Endometrial microvascular endothelial cells (primary cell): ENCODE results near the gene SMG1. TPM values are rescaled to one million over a fixed set of nuclear protein-coding genes. Genes with fewer than 3 reads are reported as not detected.
"Not testable (repeated sequence)": the region's sequence is repeated elsewhere in the genome, so short reads cannot be mapped to it uniquely, and the experiment has no call there.

Source experiments
- in situ Hi-C: cut with HindIII; loops from 2 replicates; pipeline ENCODE4 v1.10.0; 2017; ENCODE audit warnings: low sequenced_read_pairs, low pct_unique_long_range_greater_than_20kb; ENCODE audit errors: inconsistent ontology term
- total RNA-seq: library from RNA; depleted of rRNA; stranded (reverse); fragments of >200 nt; gene quantifications from one replicate; pipeline ENCODE4 v1.2.3, GENCODE V29; 2015; ENCODE audit errors: inconsistent ontology term

SMG1 gene
- total RNA-seq, 1 donor from 2014 or later: 30.9 TPM

DNA sequence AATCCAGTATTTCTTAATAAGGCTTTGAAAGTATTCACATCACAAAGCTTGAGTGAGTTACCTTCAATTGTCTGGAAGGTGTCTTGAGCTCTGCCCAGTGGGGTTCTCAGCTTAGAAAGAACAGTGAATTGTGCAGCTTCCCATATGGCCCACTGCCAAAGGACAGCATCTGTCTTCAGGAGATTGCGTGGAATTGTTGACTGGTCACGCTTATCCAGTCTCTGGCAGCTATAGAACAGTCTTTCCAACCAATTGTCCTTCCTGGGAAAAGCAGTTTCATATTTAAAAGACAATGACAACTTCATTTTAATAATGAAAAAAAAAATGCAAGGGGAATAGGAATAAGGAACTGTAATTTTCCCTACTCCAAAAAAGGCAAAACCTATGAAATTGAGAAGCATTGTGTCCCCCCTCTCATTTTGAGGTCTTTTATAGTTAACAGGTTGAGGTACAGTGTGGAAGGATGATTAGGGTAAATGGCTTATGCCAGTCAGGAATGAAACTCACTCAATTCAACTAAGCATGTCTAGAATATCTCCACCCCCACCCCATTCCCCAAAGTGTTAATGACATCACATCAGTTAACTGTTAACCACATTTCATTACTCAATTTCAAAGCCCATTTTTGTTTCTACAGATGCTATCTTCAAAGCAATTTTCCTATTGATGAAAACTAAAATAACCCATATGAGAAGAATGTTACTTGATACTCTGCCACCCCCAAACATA, 57.0 kb downstream of the SMG1 start:
- in situ Hi-C loops: not testable (repeated sequence)

DNA sequence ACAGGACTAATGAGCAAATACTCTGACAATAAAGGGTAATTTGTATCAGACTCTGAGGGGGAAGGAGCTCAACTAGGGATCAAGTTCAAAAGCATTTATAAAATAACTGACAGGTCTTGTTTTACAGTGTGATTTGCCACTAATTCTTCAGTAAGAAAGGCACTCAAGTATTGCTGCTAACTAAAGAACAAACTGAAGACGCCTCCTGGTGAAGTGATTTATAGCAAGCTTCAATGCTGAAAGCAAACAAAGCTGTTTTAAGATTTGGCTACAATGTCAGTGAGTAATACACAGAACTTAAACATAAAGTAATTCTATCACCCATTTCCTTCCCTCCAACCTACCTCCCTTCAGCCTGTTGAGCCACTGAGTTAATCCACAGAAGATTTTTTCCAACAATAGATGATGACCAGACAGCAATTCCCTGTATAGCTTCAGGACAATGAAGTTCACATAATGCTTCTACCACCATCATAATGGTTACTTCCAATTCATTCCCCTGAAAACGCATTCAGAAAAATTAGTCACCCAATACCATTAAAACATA, 59.9 kb downstream of the SMG1 start:
- in situ Hi-C loops: not testable (repeated sequence)

DNA sequence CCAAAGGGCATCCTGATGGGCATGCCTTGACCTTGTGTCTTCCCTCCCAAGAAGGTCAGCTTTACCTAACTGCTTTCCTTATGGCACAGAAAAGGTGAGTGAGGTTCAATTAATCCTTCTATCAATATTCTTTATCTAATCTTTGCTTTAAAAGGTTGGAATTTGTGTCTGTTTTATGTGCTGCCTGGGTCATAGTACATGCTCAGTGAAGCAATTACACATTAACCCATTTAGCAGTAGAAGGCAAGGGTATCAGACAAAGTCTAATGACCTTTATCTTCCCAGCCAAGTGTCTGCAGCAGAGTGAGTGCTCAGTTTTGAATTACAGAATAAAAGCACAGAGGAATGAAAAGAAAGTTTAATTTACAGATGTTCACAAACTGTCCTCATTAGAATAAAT, 63.3 kb downstream of the SMG1 start:
- in situ Hi-C loops: not testable (repeated sequence)

DNA sequence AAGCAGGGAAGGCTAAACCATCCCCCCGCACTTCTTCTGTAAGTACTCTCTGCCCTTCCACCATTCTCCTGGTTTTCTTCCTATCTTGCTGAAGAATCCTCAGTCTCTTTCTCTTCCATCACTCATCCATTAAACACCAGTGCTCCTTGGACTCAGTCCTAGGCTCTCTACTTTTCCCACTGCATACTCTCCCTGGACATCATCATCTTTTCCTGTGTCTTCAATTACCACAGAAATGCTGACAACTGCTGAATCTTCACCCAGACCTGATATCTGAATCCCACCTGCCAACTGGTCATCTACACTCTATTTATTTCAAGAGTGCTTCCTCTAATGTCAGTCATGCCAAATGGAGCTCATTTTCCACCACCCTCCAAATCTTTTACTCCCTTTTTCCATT, 71.0 kb downstream of the SMG1 start:
- in situ Hi-C loops: no loop called here

DNA sequence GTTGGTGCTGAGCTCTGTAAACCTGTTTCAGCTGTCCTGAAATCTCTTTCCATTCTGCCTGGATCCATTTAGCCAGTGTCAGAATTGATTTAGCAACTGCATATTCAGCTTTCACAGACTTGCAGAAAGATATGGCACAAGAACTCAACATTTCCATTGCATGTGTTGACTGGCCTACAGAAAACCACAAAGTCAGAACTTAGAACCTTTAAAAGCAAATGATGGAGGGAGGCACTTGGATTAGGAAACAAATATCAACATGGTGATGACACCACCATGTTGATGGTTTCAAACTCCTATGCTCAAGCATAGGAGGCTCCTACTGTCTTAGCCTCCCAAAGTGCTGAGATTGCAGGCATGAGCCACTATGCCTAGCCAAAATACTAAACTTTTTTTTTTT, 72.5 kb downstream of the SMG1 start:
- in situ Hi-C loops: no loop called here

DNA sequence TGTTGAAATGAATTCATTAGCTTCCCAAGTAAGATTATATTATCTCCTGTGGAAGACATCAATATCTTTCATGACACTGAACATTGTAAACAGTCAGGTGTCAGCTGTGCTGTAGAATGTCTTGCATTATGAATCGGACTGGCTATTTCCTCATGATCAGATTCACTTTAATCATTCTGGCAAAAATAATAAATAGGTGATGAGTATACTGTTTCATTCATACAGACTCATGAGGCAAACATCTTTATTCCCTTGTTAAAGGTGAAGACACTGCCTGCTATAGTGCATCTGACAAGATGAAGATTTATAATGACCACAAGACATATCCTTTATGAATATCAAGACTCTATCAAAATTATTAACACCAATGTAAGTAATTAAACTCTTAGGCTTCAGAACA, 73.6 kb downstream of the SMG1 start:
- in situ Hi-C loops: no loop called here

DNA sequence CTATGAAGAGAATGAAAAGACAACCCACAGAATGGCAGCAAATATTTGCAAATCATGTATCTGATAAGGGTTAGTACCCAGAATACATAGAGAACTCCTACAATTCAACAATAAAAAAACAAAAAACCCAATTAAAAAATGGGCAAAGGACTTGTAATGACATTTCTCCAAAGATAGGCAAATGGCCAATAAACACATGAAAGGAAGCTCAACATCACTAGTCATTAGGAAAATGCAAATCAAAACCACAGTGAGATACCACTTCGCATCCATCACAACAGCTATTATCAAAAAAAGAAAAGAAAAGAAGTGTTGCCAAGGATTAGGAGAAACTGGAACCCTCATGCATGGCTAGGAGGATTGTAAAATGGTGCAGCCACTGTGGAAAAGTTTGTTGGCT, 79.8 kb downstream of the SMG1 start:
- in situ Hi-C loops: no loop called here

DNA sequence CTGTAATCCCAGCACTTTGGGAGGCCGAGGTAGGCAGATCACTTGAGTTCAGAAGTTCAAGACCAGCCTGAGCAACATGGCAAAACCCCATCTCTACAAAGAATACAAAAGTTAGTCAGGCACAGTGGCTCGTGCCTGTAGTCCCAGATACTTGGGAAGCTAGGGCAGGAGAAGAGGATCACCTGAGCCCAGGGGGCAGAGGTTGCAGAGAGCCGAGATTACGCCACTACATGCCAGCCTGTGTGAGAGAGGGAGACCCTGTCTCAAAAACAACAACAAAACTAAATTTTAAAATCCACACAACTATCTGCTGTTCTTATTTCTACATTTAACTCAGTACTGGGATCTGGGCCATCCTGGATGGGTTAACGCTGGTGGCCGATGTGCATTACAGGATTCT, 83.6 kb downstream of the SMG1 start:
- in situ Hi-C loops: no loop called here

DNA sequence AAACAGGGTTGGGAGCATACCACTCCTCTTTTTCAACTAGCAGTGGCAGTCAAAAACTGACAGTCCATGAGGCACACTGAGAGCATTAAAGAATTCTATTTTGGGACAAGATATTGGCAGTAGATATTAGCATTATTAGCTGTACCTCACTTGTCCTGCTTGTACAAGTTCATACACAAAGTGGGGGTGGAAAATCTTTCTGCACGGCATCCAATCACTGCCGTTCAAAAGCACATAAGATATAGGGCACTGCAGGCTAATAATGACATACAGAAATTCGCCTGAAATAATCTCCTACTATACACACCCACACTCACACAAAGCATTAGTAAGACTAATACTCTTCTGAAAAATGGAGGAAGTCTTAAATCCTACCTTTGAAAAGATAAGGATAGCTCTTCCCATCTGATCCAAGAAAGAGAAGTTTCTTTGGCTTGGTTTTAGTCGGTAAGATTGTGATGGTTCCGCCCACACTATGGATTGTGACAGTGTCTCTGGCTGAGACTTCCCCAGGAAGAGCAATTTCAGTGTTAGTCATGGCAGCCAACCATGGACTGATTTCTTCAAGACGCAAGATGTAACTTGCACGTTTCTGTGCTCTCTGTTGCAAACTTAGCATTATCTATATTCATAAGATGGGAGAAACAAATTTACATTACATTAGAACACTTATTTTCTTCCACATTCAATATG, 84.2 kb downstream of the SMG1 start:
- in situ Hi-C loops: no loop called here

DNA sequence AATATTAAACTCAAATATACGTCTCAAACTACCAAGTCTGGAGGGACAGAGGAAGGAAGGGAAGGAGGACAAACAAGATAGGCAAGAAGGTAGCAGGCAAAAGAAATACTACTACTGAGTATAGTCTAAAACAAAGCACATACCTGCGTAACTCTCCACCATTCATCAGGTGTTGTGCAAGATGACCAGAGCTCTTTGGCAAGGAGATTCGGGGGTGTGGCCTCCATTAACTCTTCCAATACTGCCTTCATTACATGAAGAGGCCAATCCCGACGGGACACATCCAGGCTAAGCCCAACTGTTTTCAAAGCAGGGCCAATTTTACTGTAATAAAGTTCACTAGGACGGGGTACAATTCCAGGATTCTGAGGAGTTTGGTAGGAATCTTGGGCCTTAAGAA, 86.7 kb downstream of the SMG1 start:
- in situ Hi-C loops: no loop called here

DNA sequence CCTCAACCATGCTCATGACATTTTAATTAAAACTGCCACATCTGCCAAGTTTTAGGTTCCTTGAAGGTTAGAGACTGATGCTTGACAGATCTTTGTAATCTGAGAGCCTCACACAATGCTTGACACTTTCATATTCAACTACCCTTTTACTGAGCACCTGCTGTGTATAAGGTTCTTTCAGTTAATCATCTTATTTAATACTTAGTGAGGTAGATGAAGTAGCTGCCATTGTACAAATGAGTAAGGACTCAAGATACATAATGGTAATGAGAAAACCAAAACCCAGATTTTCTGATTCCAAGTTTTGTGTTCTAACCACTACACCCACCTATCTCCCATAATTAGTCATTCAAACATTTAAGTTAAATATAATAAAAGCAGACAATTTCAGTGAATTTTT, 89.5 kb downstream of the SMG1 start:
- in situ Hi-C loops: no loop called here

DNA sequence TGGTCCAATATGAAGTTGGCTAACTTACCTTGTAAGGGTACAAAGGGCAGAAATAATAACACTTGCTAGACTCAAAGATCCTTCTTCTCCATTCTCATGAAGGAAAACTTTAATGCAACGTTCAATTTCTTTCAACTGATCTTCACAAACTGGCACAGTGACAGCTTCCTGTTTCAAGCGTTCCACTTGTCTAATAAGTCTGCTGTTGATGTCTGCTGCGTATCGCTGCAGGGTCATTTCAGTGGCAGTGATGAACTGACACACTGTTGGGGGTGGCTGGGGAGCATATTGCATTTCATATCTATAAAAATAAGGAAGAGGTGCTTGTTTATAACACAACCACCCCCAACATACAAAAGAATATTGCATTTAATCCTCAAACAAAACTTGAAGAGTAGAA, 91.3 kb downstream of the SMG1 start:
- in situ Hi-C loops: no loop called here

DNA sequence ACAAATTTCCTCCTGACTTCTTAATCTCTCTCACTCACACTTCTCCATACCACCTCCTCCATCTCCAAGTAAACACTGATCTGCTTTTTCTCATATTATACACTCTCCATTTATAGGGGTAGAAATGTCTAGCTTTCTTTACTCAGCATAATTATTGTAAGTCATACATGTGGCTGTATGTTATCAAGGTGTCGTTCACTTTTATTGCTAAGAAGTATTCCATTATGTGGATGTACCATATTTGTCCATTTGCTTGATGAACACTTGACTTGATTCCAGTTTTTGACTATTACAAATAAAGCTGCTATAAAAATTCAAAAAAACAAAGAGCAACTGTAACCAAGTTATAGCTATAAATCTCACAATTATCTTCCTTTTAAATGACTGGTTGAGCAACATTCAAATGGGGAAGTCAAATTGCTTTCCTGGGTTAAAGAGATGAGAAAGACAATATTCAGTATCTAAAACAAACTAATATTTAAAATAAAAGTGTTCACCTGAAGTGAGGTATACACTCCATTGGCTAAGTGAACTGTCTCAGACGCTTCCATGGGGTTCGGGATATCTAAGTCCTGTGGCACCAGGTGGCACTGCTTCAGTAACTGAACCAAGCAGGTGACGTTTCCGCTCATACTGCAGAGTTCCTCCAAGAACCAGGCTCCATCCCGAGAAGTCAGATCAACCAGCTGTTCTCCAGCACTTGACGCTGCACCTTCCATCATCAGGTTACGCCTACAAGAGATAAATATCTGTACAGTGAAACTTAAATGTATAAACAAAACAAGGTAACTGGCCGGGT, 92.3 kb downstream of the SMG1 start:
- in situ Hi-C loops: no loop called here

DNA sequence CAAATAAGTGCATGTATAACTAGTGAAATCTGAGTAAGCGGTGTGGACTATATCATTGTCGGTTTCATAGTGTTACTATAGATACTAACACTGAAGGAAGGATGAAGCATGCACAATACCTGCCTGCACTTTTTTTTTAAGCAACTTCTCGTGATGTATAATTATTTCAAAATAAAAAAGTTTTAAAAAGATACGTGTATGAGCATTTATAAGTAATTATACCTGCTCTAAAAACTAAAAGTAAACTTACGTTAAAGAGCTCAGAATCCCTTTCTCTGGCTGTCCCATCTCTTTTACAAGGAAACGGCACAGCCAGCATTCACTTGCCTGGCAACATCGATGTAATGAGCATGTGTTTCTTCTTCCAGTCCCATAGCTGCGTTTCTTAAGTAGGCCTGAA, 93.6 kb downstream of the SMG1 start:
- in situ Hi-C loops: no loop called here

DNA sequence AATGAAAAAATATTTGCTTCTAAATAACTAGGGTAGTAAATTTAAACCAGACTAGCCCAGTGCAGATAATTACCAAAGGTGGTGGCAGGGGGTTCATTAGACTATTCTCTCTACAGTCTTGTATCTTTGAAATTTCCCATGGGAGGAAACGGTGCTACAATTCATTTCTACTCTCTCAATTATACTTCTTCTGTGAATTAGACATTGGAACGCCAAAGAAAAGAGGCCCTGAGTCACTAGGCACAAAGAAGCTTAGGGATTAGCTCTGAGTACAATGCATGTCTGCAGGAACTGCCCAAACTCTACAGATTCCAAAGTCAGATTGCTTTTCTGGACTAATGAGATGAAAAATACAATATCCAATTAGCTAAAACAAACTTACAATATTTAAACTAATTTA, 94.2 kb downstream of the SMG1 start:
- in situ Hi-C loops: no loop called here

DNA sequence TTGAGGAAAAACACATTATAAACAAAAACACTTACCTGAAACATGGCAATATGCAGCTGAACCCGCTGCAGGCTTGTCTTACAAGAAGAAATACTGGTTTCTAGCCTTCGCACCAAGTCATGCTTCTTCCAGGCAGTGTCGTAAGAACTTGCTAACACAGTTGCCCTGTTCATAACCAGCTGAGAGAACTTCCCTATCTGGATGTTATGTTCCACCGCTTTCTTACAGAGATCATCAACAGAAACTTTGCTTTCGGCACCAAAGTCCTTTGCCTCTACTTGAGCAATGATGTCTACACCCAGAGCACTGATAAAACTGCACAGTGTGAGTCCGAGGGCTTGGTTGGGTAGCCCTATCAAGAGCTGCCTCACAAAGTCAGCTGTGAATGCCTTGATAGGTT, 97.0 kb downstream of the SMG1 start:
- in situ Hi-C loops: no loop called here

DNA sequence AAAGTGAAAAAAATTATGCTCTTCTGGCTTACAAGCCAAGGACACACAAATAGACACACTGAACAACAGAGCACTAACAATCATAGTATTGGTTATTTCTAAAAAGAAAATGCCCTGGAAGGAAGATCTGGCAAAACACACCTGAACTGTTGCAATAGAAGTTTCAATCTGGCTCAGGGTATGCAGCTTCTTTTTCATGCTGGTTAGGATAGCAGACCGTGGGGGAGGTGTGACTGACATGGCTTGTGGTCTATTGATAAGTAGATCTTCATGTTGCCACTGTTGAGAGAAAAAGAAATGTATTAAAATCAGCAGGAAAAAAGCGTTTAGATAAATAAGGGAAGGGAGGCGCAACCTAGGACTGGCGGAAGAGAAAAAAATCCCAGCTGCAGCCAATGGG, 98.3 kb downstream of the SMG1 start:
- in situ Hi-C loops: no loop called here

DNA sequence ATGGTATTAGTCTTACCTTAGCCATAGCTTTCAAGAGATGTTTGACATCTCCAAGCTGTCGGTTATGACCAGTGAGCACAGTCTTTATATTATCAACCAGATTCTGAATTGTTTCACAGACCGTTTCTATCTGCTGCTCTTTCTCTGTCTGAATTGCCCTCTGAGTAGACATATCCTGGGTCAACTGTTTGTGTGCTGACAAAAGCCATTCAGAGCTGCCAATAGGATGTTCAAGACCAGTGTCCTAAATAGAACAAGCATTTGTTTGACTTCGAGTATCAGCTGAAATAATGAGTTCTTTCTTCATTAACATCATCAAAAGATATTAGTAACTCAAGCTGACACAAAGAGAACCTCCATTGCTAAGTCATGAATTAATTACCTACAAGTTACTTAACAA, 109.9 kb downstream of the SMG1 start:
- in situ Hi-C loops: no loop called here

DNA sequence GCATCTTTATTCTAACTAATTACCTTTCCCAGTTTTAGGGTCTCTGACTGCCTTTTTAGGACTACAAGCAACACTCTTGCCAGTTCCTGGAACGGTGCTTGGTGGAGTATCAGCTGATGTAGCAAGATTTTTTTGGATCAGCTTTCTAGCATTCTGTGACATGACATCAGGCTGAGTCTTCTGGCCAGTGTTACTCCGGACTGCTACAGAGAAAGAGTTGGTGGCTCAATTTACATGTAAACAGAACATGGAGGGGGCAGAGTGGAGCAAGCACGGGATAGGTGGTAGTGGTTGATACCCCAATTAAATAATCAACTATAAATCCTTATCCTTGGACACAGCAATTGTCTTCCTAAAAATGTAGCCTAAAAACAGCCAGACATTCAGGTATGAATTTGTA, 114.3 kb downstream of the SMG1 start:
- in situ Hi-C loops: no loop called here

DNA sequence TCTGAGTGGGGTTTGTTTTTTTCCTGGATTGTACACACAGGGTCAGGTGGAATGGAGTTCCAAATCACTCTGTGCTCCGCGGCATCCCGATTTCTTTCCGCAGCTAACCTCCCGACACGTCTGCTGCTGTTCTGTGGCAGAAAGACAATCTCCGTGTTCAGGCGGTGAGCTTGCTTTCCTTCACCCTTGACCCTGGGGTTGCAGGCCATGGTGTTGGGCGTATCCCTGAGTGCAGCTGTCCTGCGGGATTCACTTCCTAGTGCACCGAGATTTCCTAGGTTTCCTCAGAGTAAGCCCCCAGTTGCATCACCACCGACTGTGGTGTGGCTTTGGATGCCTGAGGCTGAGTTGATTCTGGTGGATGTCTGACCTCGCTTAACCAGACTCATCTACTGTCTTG, 117.0 kb downstream of the SMG1 start:
- in situ Hi-C loops: no loop called here
